ENCODE results near the gene COL9A3. TPM values are rescaled to one million over a fixed set of nuclear protein-coding genes. Genes with fewer than 3 reads are reported as not detected.

Gene COL9A3
- total RNA-seq, 1 experiment from 2014 or later, result 136 TPM

DNA sequence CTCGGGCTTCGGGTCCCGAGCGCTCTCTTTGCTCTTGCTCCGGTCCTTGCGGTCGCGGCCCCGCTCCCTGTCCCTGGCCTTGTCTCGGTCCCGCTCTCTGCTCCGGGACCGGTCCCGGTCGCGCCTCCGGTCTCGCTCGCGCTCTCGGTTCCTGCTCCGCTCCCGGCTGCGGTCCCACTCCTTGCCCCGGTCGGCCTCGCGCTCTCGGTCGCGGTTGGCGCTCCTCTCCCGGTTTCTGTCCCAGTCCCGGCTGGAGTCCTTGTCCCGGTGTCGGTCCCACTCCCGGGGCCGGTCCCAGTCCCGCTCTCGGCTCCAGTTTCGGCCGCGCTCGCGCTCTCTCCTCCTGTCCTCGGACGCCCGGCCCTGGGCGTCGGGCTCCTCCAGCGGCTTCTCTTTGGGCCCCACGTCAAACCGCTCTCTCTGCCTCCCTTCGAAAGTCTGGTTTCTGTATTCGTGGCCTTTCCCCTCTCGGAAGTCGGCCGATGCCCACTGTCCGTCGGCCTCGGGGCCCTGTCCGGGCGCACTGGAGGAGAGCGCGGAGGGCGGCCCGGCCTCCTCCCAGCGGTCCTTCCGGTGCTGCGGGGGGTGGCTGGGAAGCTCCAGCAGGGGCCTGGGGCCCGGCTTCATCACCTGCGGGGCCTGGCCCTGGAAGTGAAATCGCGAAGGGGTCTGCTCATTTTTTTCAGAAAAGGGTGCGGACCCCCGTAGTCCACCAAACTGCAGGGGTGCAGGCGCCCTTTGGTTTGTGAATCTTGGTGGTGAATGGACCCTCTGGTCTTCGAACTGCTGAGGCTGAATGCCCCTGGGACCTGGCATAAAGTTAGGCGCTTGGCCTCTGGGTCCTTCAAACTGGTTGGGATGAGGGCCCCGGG, 62.7 kb downstream of the COL9A3 start:
- peaks cover 7% of the 10 kb centered on the region for H3K36me3 Mint-ChIP-seq
- CTCF ChIA-PET, result interaction anchor here (1.1 kb wide), 1 partner anchor 75 kb away, joined by 4 read pairs; no protein-coding TSS in a partner anchor
- ATAC-seq, result peak; percentile 27
- no peaks in the 10 kb centered on the region; the same call in 1 of the 2 replicates for H3K27me3 Mint-ChIP-seq (ENCODE audit: low read depth)
- POLR2A ChIA-PET, result interaction anchor here (1.0 kb wide), 1 partner anchor 56 kb away, joined by 3 read pairs; no protein-coding TSS in a partner anchor
- TF ChIP-seq, protein P1, sequence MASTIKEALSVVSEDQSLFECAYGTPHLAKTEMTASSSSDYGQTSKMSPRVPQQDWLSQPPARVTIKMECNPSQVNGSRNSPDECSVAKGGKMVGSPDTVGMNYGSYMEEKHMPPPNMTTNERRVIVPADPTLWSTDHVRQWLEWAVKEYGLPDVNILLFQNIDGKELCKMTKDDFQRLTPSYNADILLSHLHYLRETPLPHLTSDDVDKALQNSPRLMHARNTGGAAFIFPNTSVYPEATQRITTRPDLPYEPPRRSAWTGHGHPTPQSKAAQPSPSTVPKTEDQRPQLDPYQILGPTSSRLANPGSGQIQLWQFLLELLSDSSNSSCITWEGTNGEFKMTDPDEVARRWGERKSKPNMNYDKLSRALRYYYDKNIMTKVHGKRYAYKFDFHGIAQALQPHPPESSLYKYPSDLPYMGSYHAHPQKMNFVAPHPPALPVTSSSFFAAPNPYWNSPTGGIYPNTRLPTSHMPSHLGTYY (CRISPR knock-in tag; IDR thresholded peaks at IDR 0.05), result no peak
- TF ChIP-seq, protein P2, sequence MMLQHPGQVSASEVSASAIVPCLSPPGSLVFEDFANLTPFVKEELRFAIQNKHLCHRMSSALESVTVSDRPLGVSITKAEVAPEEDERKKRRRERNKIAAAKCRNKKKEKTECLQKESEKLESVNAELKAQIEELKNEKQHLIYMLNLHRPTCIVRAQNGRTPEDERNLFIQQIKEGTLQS (CRISPR knock-in tag; conservative IDR thresholded peaks at IDR 0.05), result no peak
- no peak for TF ChIP-seq RORB (CRISPR knock-in tag; IDR thresholded peaks at IDR 0.05)
- TF ChIP-seq, protein P3, sequence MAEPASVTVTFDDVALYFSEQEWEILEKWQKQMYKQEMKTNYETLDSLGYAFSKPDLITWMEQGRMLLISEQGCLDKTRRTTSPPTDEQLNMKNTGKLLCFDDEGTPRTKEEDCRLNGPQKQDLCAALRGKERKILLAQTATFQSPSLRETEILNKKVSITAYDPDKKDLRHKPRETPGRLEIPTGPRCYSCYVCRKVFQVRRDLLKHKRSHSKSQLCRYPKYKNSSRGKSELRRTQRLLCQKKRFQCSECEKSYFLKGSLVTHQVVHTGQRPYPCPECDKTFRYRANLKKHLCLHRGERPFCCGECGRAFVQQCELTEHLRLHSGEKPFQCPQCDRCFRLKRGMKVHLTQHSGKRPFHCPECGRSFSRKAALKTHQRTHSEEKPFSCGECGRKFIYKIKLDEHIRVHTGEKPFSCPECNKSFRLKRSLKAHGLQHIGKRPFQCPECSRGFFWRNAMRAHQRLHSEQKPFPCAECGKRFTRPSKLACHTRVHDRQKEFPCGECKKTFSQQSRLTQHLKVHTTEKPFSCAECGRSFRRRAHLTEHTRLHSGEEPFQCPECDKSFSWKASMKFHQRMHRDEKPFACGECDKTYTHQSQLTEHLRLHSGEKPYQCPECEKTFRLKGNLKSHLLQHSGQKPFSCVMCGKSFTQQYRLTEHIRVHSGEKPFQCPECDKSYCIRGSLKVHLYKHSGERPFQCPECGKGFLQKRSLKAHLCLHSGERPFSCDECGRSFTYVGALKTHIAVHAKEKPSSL (CRISPR knock-in tag; conservative IDR thresholded peaks at IDR 0.05), result no peak
- 0 out of 2 replicates have a peak, but pooled peaks have one; percentile 27 for TF ChIP-seq ZNF138 (CRISPR knock-in tag; conservative IDR thresholded peaks at IDR 0.05)
- no peak for TF ChIP-seq SMAD4 (CRISPR knock-in tag; IDR thresholded peaks at IDR 0.05)
- TF ChIP-seq, protein P4, sequence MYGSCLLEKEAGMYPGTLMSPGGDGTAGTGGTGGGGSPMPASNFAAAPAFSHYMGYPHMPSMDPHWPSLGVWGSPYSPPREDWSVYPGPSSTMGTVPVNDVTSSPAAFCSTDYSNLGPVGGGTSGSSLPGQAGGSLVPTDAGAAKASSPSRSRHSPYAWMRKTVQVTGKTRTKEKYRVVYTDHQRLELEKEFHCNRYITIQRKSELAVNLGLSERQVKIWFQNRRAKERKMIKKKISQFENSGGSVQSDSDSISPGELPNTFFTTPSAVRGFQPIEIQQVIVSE (CRISPR knock-in tag; IDR thresholded peaks at IDR 0.05; ENCODE audit: borderline replicate concordance), result no peak
- no peak for TF ChIP-seq ESRRA (CRISPR knock-in tag; IDR thresholded peaks at IDR 0.05; ENCODE audit: borderline replicate concordance)
- TF ChIP-seq, protein P5, sequence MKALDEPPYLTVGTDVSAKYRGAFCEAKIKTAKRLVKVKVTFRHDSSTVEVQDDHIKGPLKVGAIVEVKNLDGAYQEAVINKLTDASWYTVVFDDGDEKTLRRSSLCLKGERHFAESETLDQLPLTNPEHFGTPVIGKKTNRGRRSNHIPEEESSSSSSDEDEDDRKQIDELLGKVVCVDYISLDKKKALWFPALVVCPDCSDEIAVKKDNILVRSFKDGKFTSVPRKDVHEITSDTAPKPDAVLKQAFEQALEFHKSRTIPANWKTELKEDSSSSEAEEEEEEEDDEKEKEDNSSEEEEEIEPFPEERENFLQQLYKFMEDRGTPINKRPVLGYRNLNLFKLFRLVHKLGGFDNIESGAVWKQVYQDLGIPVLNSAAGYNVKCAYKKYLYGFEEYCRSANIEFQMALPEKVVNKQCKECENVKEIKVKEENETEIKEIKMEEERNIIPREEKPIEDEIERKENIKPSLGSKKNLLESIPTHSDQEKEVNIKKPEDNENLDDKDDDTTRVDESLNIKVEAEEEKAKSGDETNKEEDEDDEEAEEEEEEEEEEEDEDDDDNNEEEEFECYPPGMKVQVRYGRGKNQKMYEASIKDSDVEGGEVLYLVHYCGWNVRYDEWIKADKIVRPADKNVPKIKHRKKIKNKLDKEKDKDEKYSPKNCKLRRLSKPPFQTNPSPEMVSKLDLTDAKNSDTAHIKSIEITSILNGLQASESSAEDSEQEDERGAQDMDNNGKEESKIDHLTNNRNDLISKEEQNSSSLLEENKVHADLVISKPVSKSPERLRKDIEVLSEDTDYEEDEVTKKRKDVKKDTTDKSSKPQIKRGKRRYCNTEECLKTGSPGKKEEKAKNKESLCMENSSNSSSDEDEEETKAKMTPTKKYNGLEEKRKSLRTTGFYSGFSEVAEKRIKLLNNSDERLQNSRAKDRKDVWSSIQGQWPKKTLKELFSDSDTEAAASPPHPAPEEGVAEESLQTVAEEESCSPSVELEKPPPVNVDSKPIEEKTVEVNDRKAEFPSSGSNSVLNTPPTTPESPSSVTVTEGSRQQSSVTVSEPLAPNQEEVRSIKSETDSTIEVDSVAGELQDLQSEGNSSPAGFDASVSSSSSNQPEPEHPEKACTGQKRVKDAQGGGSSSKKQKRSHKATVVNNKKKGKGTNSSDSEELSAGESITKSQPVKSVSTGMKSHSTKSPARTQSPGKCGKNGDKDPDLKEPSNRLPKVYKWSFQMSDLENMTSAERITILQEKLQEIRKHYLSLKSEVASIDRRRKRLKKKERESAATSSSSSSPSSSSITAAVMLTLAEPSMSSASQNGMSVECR (CRISPR knock-in tag; IDR thresholded peaks at IDR 0.05; ENCODE audit: borderline replicate concordance), result no peak
- TF ChIP-seq, protein P6, sequence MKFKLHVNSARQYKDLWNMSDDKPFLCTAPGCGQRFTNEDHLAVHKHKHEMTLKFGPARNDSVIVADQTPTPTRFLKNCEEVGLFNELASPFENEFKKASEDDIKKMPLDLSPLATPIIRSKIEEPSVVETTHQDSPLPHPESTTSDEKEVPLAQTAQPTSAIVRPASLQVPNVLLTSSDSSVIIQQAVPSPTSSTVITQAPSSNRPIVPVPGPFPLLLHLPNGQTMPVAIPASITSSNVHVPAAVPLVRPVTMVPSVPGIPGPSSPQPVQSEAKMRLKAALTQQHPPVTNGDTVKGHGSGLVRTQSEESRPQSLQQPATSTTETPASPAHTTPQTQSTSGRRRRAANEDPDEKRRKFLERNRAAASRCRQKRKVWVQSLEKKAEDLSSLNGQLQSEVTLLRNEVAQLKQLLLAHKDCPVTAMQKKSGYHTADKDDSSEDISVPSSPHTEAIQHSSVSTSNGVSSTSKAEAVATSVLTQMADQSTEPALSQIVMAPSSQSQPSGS (CRISPR knock-in tag; IDR thresholded peaks at IDR 0.05; ENCODE audit: borderline replicate concordance, low read depth), result no peak
- TF ChIP-seq MXD4 (CRISPR knock-in tag; IDR thresholded peaks at IDR 0.05; ENCODE audit: borderline replicate concordance), result no peak
- TF ChIP-seq KAT7 (CRISPR knock-in tag; IDR thresholded peaks at IDR 0.05; ENCODE audit: borderline replicate concordance), result 0 out of 2 replicates have a peak, but pooled peaks have one; percentile 43
- 0 out of 2 replicates have a peak, but pooled peaks have one; percentile 43 for TF ChIP-seq ZBTB21 (CRISPR knock-in tag; IDR thresholded peaks at IDR 0.05; ENCODE audit: borderline replicate concordance)
- TF ChIP-seq FOXJ3 (CRISPR knock-in tag; IDR thresholded peaks at IDR 0.05; ENCODE audit: borderline replicate concordance), result no peak
- no peak for TF ChIP-seq GRHL2 (CRISPR knock-in tag; IDR thresholded peaks at IDR 0.05; ENCODE audit: insufficient replicate concordance, severe bottlenecking)
- no peak for TF ChIP-seq RELA (CRISPR knock-in tag; IDR thresholded peaks at IDR 0.05; ENCODE audit: borderline replicate concordance)
- H3K27ac Mint-ChIP-seq, result peak overlapping the region; percentile 70
- H3K4me3 Mint-ChIP-seq, result peak overlapping the region; percentile 46
- peak; percentile 66 for DNase-seq (ENCODE audit: low spot score)
- peaks cover 37% of the 10 kb centered on the region for H3K4me1 Mint-ChIP-seq
- H3K9me3 Mint-ChIP-seq, result no peaks in the 10 kb centered on the region

Measured in WTC11 (cell line).